HEK293 (cell line): ENCODE data around the gene NFKBIL1.
A peak's percentile ranks its signal among the peaks of the same experiment; 100 is the strongest.

Source experiments
- CTCF ChIA-PET: fragments of 350-600 bp; formaldehyde crosslinking; extraction: SDS; loops from one replicate; lab custom pipeline; 2021; ENCODE audit warnings: antibody characterized with exemption; lab: Yijun Ruan, JAX
- POLR2A ChIA-PET: fragments of 300-600 bp; formaldehyde crosslinking; extraction: SDS; loops from one replicate; lab custom pipeline; 2020; ENCODE audit warnings: antibody characterized with exemption, inconsistent platforms; lab: Yijun Ruan, JAX
- H3K27ac ChIP-seq: fragments of 200-500 bp; sonication (Bioruptor generic); 2 replicates; pipeline ENCODE4 v1.5.1; 2014; ENCODE audit warnings: low read depth, low read length, control low read depth, inconsistent platforms; ENCODE audit errors: extremely low read depth
- H3K36me3 ChIP-seq, 2 experiments: fragments of 200-500 bp in 1 of 2; sonication (Bioruptor generic) in 1 of 2; 1 replicate in 1 of 2; 2 replicates in 1 of 2; pipeline ENCODE4 v1.5.1; 2014 to 2017; ENCODE audit warnings: inconsistent platforms in 2 of 2, low read length in 2 of 2; ENCODE audit not compliant: control insufficient read depth in 2 of 2, insufficient read depth in 1 of 2
- H3K4me1 ChIP-seq: fragments of 200-500 bp; sonication (Bioruptor generic); 2 replicates; pipeline ENCODE4 v1.5.1; 2014; ENCODE audit warnings: mild to moderate bottlenecking, low read length, inconsistent platforms; ENCODE audit not compliant: control insufficient read depth, insufficient read depth
- H3K4me3 ChIP-seq: 2 replicates; pipeline ENCODE4 v1.5.1; 2011; ENCODE audit warnings: low read depth, mild to moderate bottlenecking, control low read depth, low read length, moderate library complexity
- H3K9me3 ChIP-seq: fragments of 200-500 bp; sonication (Bioruptor generic); 2 replicates; pipeline ENCODE4 v1.5.1; 2014; ENCODE audit warnings: low read depth, low read length, inconsistent platforms; ENCODE audit not compliant: control insufficient read depth, insufficient read depth
- ELK4 ChIP-seq: IDR thresholded peaks from 2 replicates; pipeline ENCODE4 v1.6.1; 2011; ENCODE audit warnings: mild to moderate bottlenecking, low read depth, low read length, borderline replicate concordance
- GLIS2 ChIP-seq: fragments of 450-650 bp; formaldehyde crosslinking; IDR thresholded peaks from 2 replicates; pipeline ENCODE4 v1.5.1; 2016; ENCODE audit warnings: missing biosample characterization, missing genetic modification characterization
- INSM2 ChIP-seq: fragments of 450-650 bp; formaldehyde crosslinking; IDR thresholded peaks from 2 replicates; pipeline ENCODE4 v1.5.1; 2016; ENCODE audit warnings: missing biosample characterization, missing genetic modification characterization
- KLF16 ChIP-seq: fragments of 450-650 bp; formaldehyde crosslinking; IDR thresholded peaks from 2 replicates; pipeline ENCODE4 v1.5.1; 2017; ENCODE audit warnings: missing biosample characterization, missing genetic modification characterization
- RBAK ChIP-seq: fragments of 450-650 bp; formaldehyde crosslinking; IDR thresholded peaks from 2 replicates; pipeline ENCODE4 v1.5.1; 2016; ENCODE audit warnings: missing biosample characterization, missing genetic modification characterization
- ZBTB1 ChIP-seq: fragments of 450-650 bp; formaldehyde crosslinking; IDR thresholded peaks from 2 replicates; pipeline ENCODE4 v1.5.1; 2016; ENCODE audit warnings: missing biosample characterization, missing genetic modification characterization
- ZBTB6 ChIP-seq: fragments of 450-650 bp; formaldehyde crosslinking; IDR thresholded peaks from 2 replicates; pipeline ENCODE4 v1.5.1; 2017; ENCODE audit warnings: missing biosample characterization, missing genetic modification characterization
- ZFP37 ChIP-seq: fragments of 450-650 bp; formaldehyde crosslinking; IDR thresholded peaks from 2 replicates; pipeline ENCODE4 v1.5.1; 2016; ENCODE audit warnings: missing biosample characterization, missing genetic modification characterization
- ZNF10 ChIP-seq: fragments of 450-650 bp; formaldehyde crosslinking; IDR thresholded peaks from 2 replicates; pipeline ENCODE4 v1.5.1; 2017; ENCODE audit warnings: missing biosample characterization, missing genetic modification characterization
- ZNF174 ChIP-seq: fragments of 450-650 bp; formaldehyde crosslinking; IDR thresholded peaks from 2 replicates; pipeline ENCODE4 v1.5.0; 2017; ENCODE audit warnings: missing biosample characterization, mild to moderate bottlenecking, missing genetic modification characterization
- ZNF274 ChIP-seq, 2 experiments: fragments of 200-500 bp in 1 of 2; fragments of 450-650 bp in 1 of 2; sonication (Bioruptor generic) in 1 of 2; formaldehyde crosslinking in 1 of 2; IDR thresholded peaks; 2 replicates each; pipeline versions ENCODE4 v1.5.1 to v1.6.1; 2014 to 2016; ENCODE audit warnings: borderline replicate concordance in 1 of 2, inconsistent platforms in 1 of 2, low read length in 1 of 2, missing biosample characterization in 1 of 2, missing genetic modification characterization in 1 of 2
- ZNF391 ChIP-seq: fragments of 450-650 bp; formaldehyde crosslinking; IDR thresholded peaks from 2 replicates; pipeline ENCODE4 v1.5.1; 2016; ENCODE audit warnings: low read depth, missing biosample characterization, missing genetic modification characterization, borderline replicate concordance
- ZNF398 ChIP-seq: fragments of 450-650 bp; formaldehyde crosslinking; IDR thresholded peaks from 2 replicates; pipeline ENCODE4 v1.5.1; 2017; ENCODE audit warnings: missing biosample characterization, missing genetic modification characterization
- ZNF423 ChIP-seq: fragments of 450-650 bp; formaldehyde crosslinking; IDR thresholded peaks from 2 replicates; pipeline ENCODE4 v1.5.1; 2016; ENCODE audit warnings: missing biosample characterization, missing genetic modification characterization
- ZNF449 ChIP-seq: fragments of 450-650 bp; formaldehyde crosslinking; IDR thresholded peaks from 2 replicates; pipeline ENCODE4 v1.5.1; 2017; ENCODE audit warnings: missing biosample characterization, mild to moderate bottlenecking, missing genetic modification characterization, moderate library complexity
- ZNF558 ChIP-seq: fragments of 450-650 bp; formaldehyde crosslinking; IDR thresholded peaks from 2 replicates; pipeline ENCODE4 v1.5.1; 2016; ENCODE audit warnings: missing biosample characterization, missing genetic modification characterization
- ZNF560 ChIP-seq: fragments of 450-650 bp; formaldehyde crosslinking; IDR thresholded peaks from 2 replicates; pipeline ENCODE4 v1.5.1; 2017; ENCODE audit warnings: missing biosample characterization, missing genetic modification characterization, borderline replicate concordance
- ZNF561 ChIP-seq: fragments of 450-650 bp; IDR thresholded peaks from 2 replicates; pipeline ENCODE4 v1.5.1; 2018; ENCODE audit warnings: missing biosample characterization, missing genetic modification characterization, borderline replicate concordance
- ZNF660 ChIP-seq: fragments of 450-650 bp; IDR thresholded peaks from 2 replicates; pipeline ENCODE4 v1.5.1; 2018; ENCODE audit warnings: missing biosample characterization, mild to moderate bottlenecking, missing genetic modification characterization
- ZNF776 ChIP-seq: fragments of 450-650 bp; formaldehyde crosslinking; IDR thresholded peaks from 2 replicates; pipeline ENCODE4 v1.5.0; 2017; ENCODE audit warnings: missing biosample characterization, missing genetic modification characterization, borderline replicate concordance

Gene NFKBIL1

GRCh38 chr6:31567531-31568370 lies 20.3 kb downstream of the NFKBIL1 start (continued):
- TF ChIP-seq ZNF398 (tag by site-specific recombination) (peak; percentile 69), ZFP37 (tag by site-specific recombination) (no peak), ZNF561 (tag by site-specific recombination) (no peak)

GRCh38 chr6:31568537-31568961 lies 21.1 kb downstream of the NFKBIL1 start:
- TF ChIP-seq ZNF10 (no peak), ZNF391 (no peak), INSM2 (tag by site-specific recombination) (no peak), ZNF660 (tag by site-specific recombination) (no peak)
- Histone ChIP-seq H3K4me3 (no peak overlapping the region), H3K9me3 (no peaks in the 10 kb centered on the region), H3K4me1 (no peaks in the 10 kb centered on the region), H3K27ac (no peak overlapping the region), H3K36me3 (no peaks in the 10 kb centered on the region)
- POLR2A ChIA-PET: interaction anchor here (0.6 to 1.6 kb wide), 2 partner anchors 12 to 437 kb away, joined by 3 to 5 read pairs; no protein-coding TSS in a partner anchor
- CTCF ChIA-PET: interaction anchor here (0.5 to 6.5 kb wide), 7 partner anchors 12 to 186 kb away, joined by 3 to 71 read pairs (median 4); partner anchors contain the start of gene LTB

GRCh38 chr6:31569861-31570536 lies 22.6 kb downstream of the NFKBIL1 start:
- Histone ChIP-seq H3K36me3 (no peaks in the 10 kb centered on the region), H3K4me3 (no peak overlapping the region), H3K27ac (no peak overlapping the region), H3K4me1 (no peaks in the 10 kb centered on the region), H3K9me3 (no peaks in the 10 kb centered on the region)
- ChIA-PET CTCF (interaction anchor here (0.6 to 6.5 kb wide), 6 partner anchors 11 to 264 kb away, joined by 3 to 71 read pairs (median 6); partner anchors contain the start of genes ATP6V1G2, LST1 and LTB), POLR2A (interaction anchor here (1.1 to 1.6 kb wide), 2 partner anchors 10 to 29 kb away, joined by 3 to 5 read pairs; no protein-coding TSS in a partner anchor)
- TF ChIP-seq ZNF558: no peak
- no peak for TF ChIP-seq GLIS2 (tag by site-specific recombination)
- no peak for TF ChIP-seq ZNF423
- no peak for TF ChIP-seq KLF16 (tag by site-specific recombination)
- no peak for TF ChIP-seq RBAK
- TF ChIP-seq ZBTB6 (tag by site-specific recombination): no peak
- TF ChIP-seq ELK4: no peak
- TF ChIP-seq ZNF174 (tag by site-specific recombination): no peak
- no peak for TF ChIP-seq ZNF560 (tag by site-specific recombination)
- TF ChIP-seq ZBTB1: no peak
- TF ChIP-seq ZNF776 (tag by site-specific recombination): no peak
- TF ChIP-seq ZNF449: no peak
- TF ChIP-seq ZNF274 (IDR thresholded peaks at IDR 0.05; ENCODE audit: low read length): no peak
- no peak for TF ChIP-seq ZNF274 (tag by site-specific recombination; IDR thresholded peaks at IDR 0.05; ENCODE audit: borderline replicate concordance)
